Type B pancreatic cell (in vitro differentiated cells): Measurements from ENCODE around the gene FAM13A. TPM values are rescaled to one million over a fixed set of nuclear protein-coding genes. Genes with fewer than 3 reads are reported as not detected.
A peak's percentile ranks its signal among the peaks of the same experiment; 100 is the strongest.

Experiments
- DNase-seq: peaks from one replicate; pipeline ENCODE4 v3.0.0; 2021; ENCODE audit warnings: mixed read lengths; ENCODE audit not compliant: unreplicated experiment; ENCODE audit errors: extremely low spot score
- H3K27ac Mint-ChIP-seq: 2 replicates; pipeline ENCODE4 v1.8.0; 2021; ENCODE audit warnings: mild to moderate bottlenecking, mixed read lengths
- H3K27me3 Mint-ChIP-seq: 2 replicates; pipeline ENCODE4 v1.8.0; 2021; ENCODE audit warnings: mixed read lengths
- H3K36me3 Mint-ChIP-seq: 2 replicates; pipeline ENCODE4 v1.8.0; 2021; ENCODE audit warnings: mixed read lengths
- H3K4me1 Mint-ChIP-seq: one replicate; pipeline ENCODE4 v1.8.0; 2021; ENCODE audit warnings: mixed read lengths; ENCODE audit not compliant: unreplicated experiment
- H3K4me3 Mint-ChIP-seq: 2 replicates; pipeline ENCODE4 v1.8.0; 2021; ENCODE audit warnings: mild to moderate bottlenecking, mixed read lengths
- H3K9me3 Mint-ChIP-seq: 2 replicates; pipeline ENCODE4 v1.8.0; 2021; ENCODE audit warnings: mixed read lengths
- total RNA-seq: library from RNA; stranded (reverse); gene quantifications from 2 replicates; pipeline ENCODE4 v1.2.1, GENCODE V29; 2021; ENCODE audit warnings: low replicate concordance
- TF ChIP-seq, protein P1 (sequence below): fragments of 200-600 bp; sonication (generic); conservative IDR thresholded peaks from 2 replicates; pipeline ENCODE4 v1.5.0; 2021; ENCODE audit warnings: antibody characterized with exemption, mild to moderate bottlenecking

Gene FAM13A
- total RNA-seq, 1 donor from 2014 or later = 29.5 TPM

GRCh38 chr4:88765729-88766128 is 291.3 kb downstream of the FAM13A start:
- Mint-ChIP-seq H3K4me3 (no peak overlapping the region), H3K27ac (no peak overlapping the region), H3K4me1 (peaks cover 16% of the 10 kb centered on the region), H3K27me3 (no peaks in the 10 kb centered on the region), H3K36me3 (peaks cover 17% of the 10 kb centered on the region), H3K9me3 (no peaks in the 10 kb centered on the region)
- DNase-seq = no peak
- TF ChIP-seq, protein P1, sequence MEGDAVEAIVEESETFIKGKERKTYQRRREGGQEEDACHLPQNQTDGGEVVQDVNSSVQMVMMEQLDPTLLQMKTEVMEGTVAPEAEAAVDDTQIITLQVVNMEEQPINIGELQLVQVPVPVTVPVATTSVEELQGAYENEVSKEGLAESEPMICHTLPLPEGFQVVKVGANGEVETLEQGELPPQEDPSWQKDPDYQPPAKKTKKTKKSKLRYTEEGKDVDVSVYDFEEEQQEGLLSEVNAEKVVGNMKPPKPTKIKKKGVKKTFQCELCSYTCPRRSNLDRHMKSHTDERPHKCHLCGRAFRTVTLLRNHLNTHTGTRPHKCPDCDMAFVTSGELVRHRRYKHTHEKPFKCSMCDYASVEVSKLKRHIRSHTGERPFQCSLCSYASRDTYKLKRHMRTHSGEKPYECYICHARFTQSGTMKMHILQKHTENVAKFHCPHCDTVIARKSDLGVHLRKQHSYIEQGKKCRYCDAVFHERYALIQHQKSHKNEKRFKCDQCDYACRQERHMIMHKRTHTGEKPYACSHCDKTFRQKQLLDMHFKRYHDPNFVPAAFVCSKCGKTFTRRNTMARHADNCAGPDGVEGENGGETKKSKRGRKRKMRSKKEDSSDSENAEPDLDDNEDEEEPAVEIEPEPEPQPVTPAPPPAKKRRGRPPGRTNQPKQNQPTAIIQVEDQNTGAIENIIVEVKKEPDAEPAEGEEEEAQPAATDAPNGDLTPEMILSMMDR = no peak

DNA sequence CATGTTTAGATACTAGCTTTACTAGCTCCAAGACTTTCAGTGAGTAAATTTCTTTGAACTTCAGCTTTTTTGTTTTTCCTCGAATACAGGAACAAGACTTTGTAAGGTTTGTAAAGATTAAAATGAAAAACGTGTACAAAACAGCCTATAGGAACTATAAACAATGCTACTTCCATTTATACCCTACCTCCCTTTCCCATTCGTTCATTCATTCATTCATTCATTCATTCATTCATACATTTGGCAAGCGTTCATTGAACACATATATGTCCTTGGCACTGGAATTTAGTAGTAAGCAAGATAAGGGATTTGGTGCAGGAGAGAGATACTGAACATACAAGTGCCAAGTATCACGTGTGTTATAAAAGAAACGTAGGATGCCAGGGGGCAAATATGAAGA is 293.9 kb downstream of the FAM13A start:
- Mint-ChIP-seq H3K36me3 (peaks cover 11% of the 10 kb centered on the region), H3K27ac (no peak overlapping the region)
- no peak for DNase-seq

DNA sequence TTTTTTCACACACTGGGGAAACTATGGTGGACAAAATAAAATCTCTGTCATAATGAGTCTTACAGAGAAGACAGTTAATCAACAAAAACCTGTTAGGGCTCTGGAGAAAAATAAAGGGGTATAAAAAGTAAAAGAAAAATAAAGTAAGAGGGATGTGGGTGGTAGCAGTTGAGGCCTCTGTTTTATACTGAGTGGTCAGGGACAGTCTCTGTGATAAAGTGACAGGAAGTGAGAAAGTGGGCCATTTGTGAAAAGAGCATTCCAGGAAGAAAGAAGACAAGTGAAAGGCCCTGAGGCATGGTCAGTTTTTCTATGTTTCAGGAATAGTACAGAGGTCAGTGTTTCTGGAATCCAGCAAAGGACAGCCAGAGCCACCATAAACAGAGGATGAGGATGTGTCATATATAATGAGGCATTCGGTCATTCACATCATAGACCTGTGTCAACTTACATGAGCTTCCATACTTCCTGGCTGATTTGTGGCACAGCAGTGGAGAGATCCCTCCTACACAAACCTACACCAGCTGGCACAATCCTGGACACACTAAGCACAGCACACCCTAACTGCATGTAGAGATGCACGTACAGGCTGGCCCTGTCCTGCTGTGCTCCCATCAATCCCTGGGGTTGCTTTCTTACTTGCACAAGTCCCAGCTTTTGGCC is 295.0 kb downstream of the FAM13A start:
- Mint-ChIP-seq H3K27me3 (no peaks in the 10 kb centered on the region), H3K36me3 (peaks cover 11% of the 10 kb centered on the region), H3K4me1 (peaks cover 41% of the 10 kb centered on the region), H3K4me3 (no peak overlapping the region), H3K9me3 (no peaks in the 10 kb centered on the region), H3K27ac (peak overlapping the region; percentile 15)
- TF ChIP-seq, protein P1 = no peak
- no peak for DNase-seq

More for the DNA sequence above, 293.9 kb downstream of the FAM13A start:
- TF ChIP-seq, protein P1 = no peak
- Mint-ChIP-seq H3K4me1 (peaks cover 36% of the 10 kb centered on the region), H3K9me3 (no peaks in the 10 kb centered on the region), H3K27me3 (no peaks in the 10 kb centered on the region), H3K4me3 (no peak overlapping the region)

DNA sequence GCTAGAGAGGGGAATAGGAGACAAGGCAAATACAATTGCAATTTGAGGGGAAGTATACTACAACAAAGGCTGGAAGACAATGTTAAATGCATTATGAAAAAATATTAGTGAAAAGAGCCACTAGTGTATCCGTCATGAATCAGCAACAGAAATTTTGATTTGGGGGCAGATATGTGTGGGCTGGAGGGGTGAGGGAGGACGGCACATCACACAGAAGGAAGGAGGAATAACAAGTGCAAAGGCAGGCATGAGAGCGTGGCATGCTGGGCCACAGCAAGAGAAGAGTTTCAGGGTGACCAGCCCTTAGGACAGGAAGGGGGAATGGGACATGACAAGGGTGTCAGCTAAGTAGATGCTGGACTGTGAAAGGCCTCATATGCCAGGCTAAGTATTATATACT is 295.6 kb downstream of the FAM13A start:
- H3K27ac Mint-ChIP-seq = peak overlapping the region; percentile 38
- TF ChIP-seq, protein P1 = no peak
- H3K36me3 Mint-ChIP-seq = peaks cover 7% of the 10 kb centered on the region
- H3K4me1 Mint-ChIP-seq = peaks cover 41% of the 10 kb centered on the region
- peak overlapping the region; percentile 20 for H3K4me3 Mint-ChIP-seq
- no peak for DNase-seq
- no peaks in the 10 kb centered on the region for H3K9me3 Mint-ChIP-seq
- H3K27me3 Mint-ChIP-seq = no peaks in the 10 kb centered on the region

- no peak for DNase-seq
- TF ChIP-seq, protein P1 = no peak
- H3K27ac Mint-ChIP-seq = no peak overlapping the region
- H3K36me3 Mint-ChIP-seq = peaks cover 4% of the 10 kb centered on the region
- peak overlapping the region; percentile 17 for H3K4me3 Mint-ChIP-seq
- no peaks in the 10 kb centered on the region for H3K9me3 Mint-ChIP-seq
- no peaks in the 10 kb centered on the region for H3K27me3 Mint-ChIP-seq
- H3K4me1 Mint-ChIP-seq = peaks cover 38% of the 10 kb centered on the region
Observed at GRCh38 chr4:88759895-88760290, 297.1 kb downstream of the FAM13A start.
